ENCODE results near the gene RPS29.

RPS29 gene

GRCh38 chr14:49549446-49549845 is 36.7 kb downstream of the RPS29 start:
- no peak for DNase-seq

DNA sequence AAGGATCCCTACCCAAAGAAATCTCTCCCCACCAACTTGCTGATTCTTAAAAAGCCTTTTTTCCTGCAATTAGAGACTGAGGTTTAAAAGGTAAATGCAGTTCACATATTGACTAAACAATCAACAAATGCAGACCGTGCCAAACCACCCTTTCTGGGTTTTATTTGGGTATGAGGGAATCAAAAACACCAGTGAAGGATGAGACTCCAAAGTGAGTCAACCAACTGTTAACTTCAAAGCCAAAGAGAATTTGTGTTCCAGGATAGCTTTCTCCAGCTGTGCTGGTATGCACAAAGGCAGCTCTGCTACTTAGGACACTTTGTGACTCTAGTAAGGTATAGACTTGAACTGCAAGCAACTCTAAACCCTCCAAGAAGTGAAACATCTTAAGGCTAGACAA is 39.4 kb downstream of the RPS29 start:
- DNase-seq = no peak

GRCh38 chr14:49545716-49546115 is 40.5 kb downstream of the RPS29 start:
- DNase-seq = no peak

GRCh38 chr14:49545071-49545470 is 41.1 kb downstream of the RPS29 start:
- no peak for DNase-seq

- DNase-seq = no peak
Observed at GRCh38 chr14:49541049-49541448, 45.1 kb downstream of the RPS29 start.

- no peak for DNase-seq
Observed at GRCh38 chr14:49538852-49539251, 47.3 kb downstream of the RPS29 start.
